Keratinocyte (primary cell): Measurements from ENCODE around the gene CCL27. TPM values are rescaled to one million over a fixed set of nuclear protein-coding genes. Genes with fewer than 3 reads are reported as not detected.

Source experiments
- DNase-seq: peaks from one replicate; pipeline ENCODE4 v3.0.0-alpha.2; 2011; ENCODE audit warnings: low read depth, missing footprints, low spot score
- FAIRE-seq: peaks from 2 replicates; lab custom pipeline; 2011; peaks lifted over from hg19 to GRCh38; lab: Jason Lieb, UNC
- H2AFZ ChIP-seq: 2 replicates; pipeline ENCODE4 v1.6.0; 2012; ENCODE audit warnings: low read length, control low read depth, inconsistent platforms; ENCODE audit not compliant: control insufficient read depth
- H3K27ac ChIP-seq: 2 replicates; pipeline ENCODE4 v1.5.1; 2011; ENCODE audit warnings: low read length; ENCODE audit not compliant: control insufficient read depth, insufficient read depth
- H3K27me3 ChIP-seq: 3 replicates; pipeline ENCODE4 v1.6.0; 2011; ENCODE audit warnings: low read length; ENCODE audit not compliant: control insufficient read depth, insufficient read depth; ENCODE audit errors: extremely low read depth
- H3K36me3 ChIP-seq, 2 experiments: 2 replicates in 1 of 2; 3 replicates in 1 of 2; pipeline ENCODE4 v1.5.1; 2011; ENCODE audit warnings: low read length in 2 of 2, mild to moderate bottlenecking in 1 of 2; ENCODE audit not compliant: control insufficient read depth in 2 of 2, insufficient read depth in 2 of 2; ENCODE audit errors: extremely low read depth in 1 of 2
- H3K4me1 ChIP-seq: 3 replicates; pipeline ENCODE4 v1.5.1; 2011; ENCODE audit warnings: low read length; ENCODE audit not compliant: control insufficient read depth, insufficient read depth; ENCODE audit errors: extremely low read depth
- H3K4me2 ChIP-seq: 3 replicates; pipeline ENCODE4 v1.6.0; 2011; ENCODE audit warnings: low read depth, low read length; ENCODE audit not compliant: control insufficient read depth, insufficient read depth; ENCODE audit errors: extremely low read depth
- H3K4me3 ChIP-seq, 3 experiments: fragments of 200-600 bp in 1 of 3; sonication (generic) in 1 of 3; 2 replicates in 2 of 3; 3 replicates in 1 of 3; pipeline ENCODE4 v1.5.1; 2011 to 2016; ENCODE audit warnings: low read length in 3 of 3, mild to moderate bottlenecking in 3 of 3, control low read depth in 2 of 3, inconsistent platforms in 1 of 3, low read depth in 1 of 3, mixed read lengths in 1 of 3, mixed run types in 1 of 3, moderate library complexity in 1 of 3; ENCODE audit not compliant: control insufficient read depth in 2 of 3, insufficient read depth in 2 of 3; ENCODE audit errors: extremely low read depth in 1 of 3
- H3K79me2 ChIP-seq: 2 replicates; pipeline ENCODE4 v1.6.0; 2012; ENCODE audit warnings: low read length; ENCODE audit not compliant: control insufficient read depth, insufficient read depth
- H3K9ac ChIP-seq: 3 replicates; pipeline ENCODE4 v1.6.0; 2011; ENCODE audit warnings: low read length; ENCODE audit not compliant: control insufficient read depth, insufficient read depth; ENCODE audit errors: extremely low read depth
- H3K9me1 ChIP-seq: 3 replicates; pipeline ENCODE4 v1.6.0; 2011; ENCODE audit warnings: low read length; ENCODE audit not compliant: control insufficient read depth, insufficient read depth; ENCODE audit errors: extremely low read depth
- H3K9me3 ChIP-seq: 2 replicates; pipeline ENCODE4 v1.5.1; 2012; ENCODE audit warnings: low read depth, low read length; ENCODE audit not compliant: control insufficient read depth
- H4K20me1 ChIP-seq: 3 replicates; pipeline ENCODE4 v1.6.0; 2011; ENCODE audit warnings: low read length; ENCODE audit not compliant: control insufficient read depth, insufficient read depth; ENCODE audit errors: extremely low read depth
- EZH2 ChIP-seq: IDR thresholded peaks from one replicate; pipeline ENCODE4 v1.6.1; 2012; ENCODE audit warnings: inconsistent platforms, mild to moderate bottlenecking, low read length, moderate library complexity
- dilution Hi-C: fragments of 300-500 bp; cut with MboI; formaldehyde crosslinking; loops from one replicate; pipeline ENCODE4 v1.7.0; 2020; ENCODE audit warnings: low sequenced_read_pairs; ENCODE audit not compliant: extremely low pct_ligation_motif_present
- polyA plus RNA-seq, 5 experiments: library from polyadenylated mRNA; depleted of rRNA in 3 of 5; stranded (reverse) in 3 of 5; stranded (forward) in 1 of 5; unstranded in 1 of 5; fragments of >200 nt; gene quantifications; 1 replicate in 1 of 5; 2 replicates in 3 of 5; 3 replicates in 1 of 5; pipeline versions ENCODE4 v1.2.1 to v1.2.3, GENCODE V29; 2011 to 2012; ENCODE audit warnings: missing spikeins in 2 of 5, low read depth in 1 of 5, low replicate concordance in 1 of 5
- TF ChIP-seq, protein P1 (sequence below), 3 experiments: IDR thresholded peaks in 1 of 3; conservative IDR thresholded peaks in 1 of 3; optimal IDR thresholded peaks in 1 of 3; 2 replicates in 2 of 3; 3 replicates in 1 of 3; pipeline versions ENCODE3 to v1.5.1; 2011; ENCODE audit warnings: low read length in 3 of 3, mild to moderate bottlenecking in 3 of 3, moderate library complexity in 2 of 3, control low read depth in 1 of 3, inconsistent platforms in 1 of 3; ENCODE audit not compliant: insufficient read depth in 2 of 3; ENCODE audit errors: extremely low read depth in 1 of 3

CCL27 gene
- polyA plus RNA-seq, 1 donor (not counting 4 experiments of a cell fraction or from before 2014, with no cell fraction given), result 0.46 TPM

- FAIRE-seq (no peak), DNase-seq (no peak)
- H3K79me2 ChIP-seq, result no peaks in the 10 kb centered on the region
- no peaks in the 10 kb centered on the region for H3K36me3 ChIP-seq
- H4K20me1 ChIP-seq, result no peaks in the 10 kb centered on the region
- dilution Hi-C loops, result no loop called here
- H3K4me1 ChIP-seq, result peaks cover 19% of the 10 kb centered on the region
- H3K4me3 ChIP-seq, result no peak within 1 kb of the TSS
- no peak within 1 kb of the TSS for H2AFZ ChIP-seq
- H3K27me3 ChIP-seq, result no peaks in the 10 kb centered on the region
- H3K4me2 ChIP-seq, result no peak within 1 kb of the TSS
- no peak for TF ChIP-seq EZH2
- TF ChIP-seq, protein P1, sequence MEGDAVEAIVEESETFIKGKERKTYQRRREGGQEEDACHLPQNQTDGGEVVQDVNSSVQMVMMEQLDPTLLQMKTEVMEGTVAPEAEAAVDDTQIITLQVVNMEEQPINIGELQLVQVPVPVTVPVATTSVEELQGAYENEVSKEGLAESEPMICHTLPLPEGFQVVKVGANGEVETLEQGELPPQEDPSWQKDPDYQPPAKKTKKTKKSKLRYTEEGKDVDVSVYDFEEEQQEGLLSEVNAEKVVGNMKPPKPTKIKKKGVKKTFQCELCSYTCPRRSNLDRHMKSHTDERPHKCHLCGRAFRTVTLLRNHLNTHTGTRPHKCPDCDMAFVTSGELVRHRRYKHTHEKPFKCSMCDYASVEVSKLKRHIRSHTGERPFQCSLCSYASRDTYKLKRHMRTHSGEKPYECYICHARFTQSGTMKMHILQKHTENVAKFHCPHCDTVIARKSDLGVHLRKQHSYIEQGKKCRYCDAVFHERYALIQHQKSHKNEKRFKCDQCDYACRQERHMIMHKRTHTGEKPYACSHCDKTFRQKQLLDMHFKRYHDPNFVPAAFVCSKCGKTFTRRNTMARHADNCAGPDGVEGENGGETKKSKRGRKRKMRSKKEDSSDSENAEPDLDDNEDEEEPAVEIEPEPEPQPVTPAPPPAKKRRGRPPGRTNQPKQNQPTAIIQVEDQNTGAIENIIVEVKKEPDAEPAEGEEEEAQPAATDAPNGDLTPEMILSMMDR (optimal IDR thresholded peaks at IDR 0.05 in 1 of 3, IDR thresholded peaks at IDR 0.05 in 1 of 3, conservative IDR thresholded peaks at IDR 0.05 in 1 of 3; ENCODE audit: extremely low read depth in 1 of 3, insufficient read depth in 2 of 3, low read length in 3 of 3), result no peak
- no peaks in the 10 kb centered on the region for H3K9me3 ChIP-seq
- no peaks in the 10 kb centered on the region for H3K9me1 ChIP-seq
- H3K27ac ChIP-seq, result no peak within 1 kb of the TSS
- no peak within 1 kb of the TSS for H3K9ac ChIP-seq
Measured at GRCh38 chr9:34710023-34710422, 47.6 kb upstream of the CCL27 start, which contains the start of gene CCL21. Gene CCL21 (minus strand): TSS chr9:34710136. CDS start chr9:34710066, 70 bp downstream.

DNA sequence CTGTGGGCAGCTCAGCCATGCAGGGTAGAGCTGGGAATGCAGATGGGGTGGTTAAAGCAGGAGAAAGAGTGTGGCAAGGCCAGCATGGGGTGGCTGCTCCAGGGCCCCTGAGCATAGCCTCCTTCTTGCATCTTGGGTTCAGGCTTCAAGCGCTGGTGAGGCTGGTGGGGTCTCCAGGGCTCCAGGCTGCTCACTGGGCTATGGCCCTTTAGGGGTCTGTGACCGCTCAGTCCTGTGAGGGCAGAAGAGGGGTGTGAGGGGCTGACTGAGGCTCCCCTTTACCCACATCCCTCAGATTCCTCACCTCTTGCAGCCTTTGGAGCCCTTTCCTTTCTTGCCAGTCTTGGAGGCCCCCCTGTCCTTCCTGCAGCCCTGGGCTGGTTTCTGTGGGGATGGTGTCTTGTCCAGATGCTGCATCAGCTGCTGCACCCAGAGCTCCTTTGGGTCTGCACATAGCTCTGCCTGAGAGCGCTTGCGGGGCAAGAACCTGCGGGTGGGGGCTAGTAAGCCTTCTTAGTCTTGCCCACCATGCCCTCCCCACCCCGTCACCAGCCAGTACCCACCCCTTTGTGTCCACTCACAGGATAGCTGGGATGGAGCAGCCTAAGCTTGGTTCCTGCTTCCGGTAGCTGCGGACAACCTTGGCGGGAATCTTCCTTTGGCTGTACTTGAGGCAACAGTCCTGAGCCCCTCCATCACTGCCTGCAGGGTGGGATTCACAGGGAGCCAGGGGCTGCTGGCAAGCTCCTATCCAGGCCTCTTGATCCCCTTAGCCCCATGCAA, 46.9 kb upstream of the CCL27 start:
- Histone ChIP-seq H3K4me1 (peaks cover 13% of the 10 kb centered on the region), H3K27me3 (no peaks in the 10 kb centered on the region), H2AFZ (no peak overlapping the region), H3K79me2 (no peaks in the 10 kb centered on the region), H3K9me3 (no peaks in the 10 kb centered on the region), H3K9ac (no peak overlapping the region), H3K4me3 (no peak overlapping the region), H3K4me2 (no peak overlapping the region), H3K36me3 (no peaks in the 10 kb centered on the region), H4K20me1 (no peaks in the 10 kb centered on the region), H3K9me1 (no peaks in the 10 kb centered on the region), H3K27ac (no peak overlapping the region)
- dilution Hi-C loops, result no loop called here
- no peak for FAIRE-seq
- DNase-seq, result no peak
- TF ChIP-seq EZH2, result no peak
- TF ChIP-seq, protein P1 (optimal IDR thresholded peaks at IDR 0.05 in 1 of 3, IDR thresholded peaks at IDR 0.05 in 1 of 3, conservative IDR thresholded peaks at IDR 0.05 in 1 of 3; ENCODE audit: extremely low read depth in 1 of 3, insufficient read depth in 2 of 3, low read length in 3 of 3), result no peak
